ENCODE results near the gene RAP1A.
"Not testable (repeated sequence)": the region's sequence is repeated elsewhere in the genome, so short reads cannot be mapped to it uniquely, and the experiment has no call there.

The RAP1A gene

GRCh38 chr1:111629190-111629954 lies 9.8 kb downstream of the RAP1A start:
- no peak for DNase-seq (ENCODE audit: low read depth)

- no peak for DNase-seq (ENCODE audit: low read depth)
These were observed 11.0 kb downstream of the RAP1A start for GRCh38 chr1:111630567-111630966.

GRCh38 chr1:111631502-111631901 lies 11.9 kb downstream of the RAP1A start:
- DNase-seq (ENCODE audit: low read depth), result no peak

- not testable (repeated sequence) for DNase-seq (ENCODE audit: low read depth)
These were observed 13.2 kb downstream of the RAP1A start for GRCh38 chr1:111632771-111633170.

DNA sequence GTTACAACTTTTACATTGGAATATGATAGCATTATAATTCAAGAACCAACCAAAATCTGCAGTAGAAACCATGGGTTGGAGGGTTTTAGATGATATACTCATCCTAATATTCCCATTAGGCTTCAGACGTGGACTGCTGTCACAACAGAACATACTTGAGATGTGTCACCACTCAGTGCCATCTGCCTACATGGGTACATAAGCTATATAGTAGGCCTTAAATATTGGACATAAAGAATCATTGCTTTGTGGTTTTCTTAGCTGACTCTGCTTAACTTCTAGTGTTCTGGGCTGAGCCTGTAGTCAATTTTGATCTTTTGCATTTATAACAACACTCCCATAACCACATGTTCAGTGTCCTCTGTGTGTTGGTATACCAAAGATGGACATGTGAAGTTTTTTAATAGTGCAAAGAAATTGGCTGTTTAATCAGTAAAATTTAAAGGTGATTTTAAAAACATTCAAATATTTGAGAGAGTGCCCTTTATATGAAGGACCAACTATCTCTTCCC lies 14.2 kb downstream of the RAP1A start:
- no peak for DNase-seq (ENCODE audit: low read depth)

GRCh38 chr1:111635324-111636009 lies 15.9 kb downstream of the RAP1A start:
- DNase-seq (ENCODE audit: low read depth), result no peak

DNA sequence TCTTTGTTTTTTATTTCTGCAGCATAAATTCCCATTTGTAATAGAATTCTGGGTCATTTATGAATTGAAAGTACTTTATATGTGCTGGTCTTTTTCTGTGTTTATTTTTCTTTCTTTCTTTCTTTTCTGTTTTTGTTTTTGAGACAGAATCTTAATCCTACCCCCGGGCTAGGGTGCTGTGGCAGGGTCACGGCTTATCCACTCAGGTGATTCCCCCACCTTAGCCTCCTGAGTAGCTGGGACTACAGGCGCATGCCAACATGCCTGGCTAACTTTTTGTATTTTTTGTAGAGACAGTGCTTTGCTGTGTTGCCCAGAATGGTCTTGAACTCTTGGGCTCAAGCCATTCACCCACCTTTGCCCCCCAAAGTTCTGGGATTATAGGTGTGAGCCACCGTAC lies 18.7 kb downstream of the RAP1A start:
- no peak for DNase-seq (ENCODE audit: low read depth)

DNA sequence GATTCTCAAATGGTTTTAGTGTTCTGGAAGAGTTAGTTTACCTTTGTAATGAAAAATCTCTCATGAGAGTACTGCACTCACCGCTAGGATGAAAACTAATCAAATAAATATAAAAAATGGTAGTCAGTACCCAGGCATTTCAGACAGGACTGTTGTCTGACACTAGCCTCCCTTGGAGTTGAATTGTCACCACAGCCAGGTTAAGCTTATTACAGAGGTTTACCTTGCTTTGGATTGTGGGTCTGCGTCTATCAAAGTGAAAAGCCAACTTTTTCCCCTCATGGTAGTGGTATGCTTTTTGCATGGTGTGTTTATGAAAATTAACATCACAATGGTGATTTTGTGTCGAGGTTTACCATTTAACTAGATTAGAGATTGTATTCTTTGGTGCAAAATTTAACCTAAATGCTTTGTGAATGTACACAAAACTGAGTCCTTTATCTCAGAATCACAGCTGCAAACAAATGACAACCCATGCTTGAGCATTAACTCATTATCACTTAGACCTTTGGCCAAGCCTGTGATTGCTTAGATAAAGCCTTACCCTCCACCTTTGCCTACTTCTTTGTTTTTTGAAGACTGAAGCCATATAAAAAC lies 20.1 kb downstream of the RAP1A start:
- DNase-seq (ENCODE audit: low read depth), result no peak

- DNase-seq (ENCODE audit: low read depth), result no peak
These were observed 23.5 kb downstream of the RAP1A start for GRCh38 chr1:111643097-111643496.

- no peak for DNase-seq (ENCODE audit: low read depth)
These were observed 24.1 kb downstream of the RAP1A start for GRCh38 chr1:111643696-111644095.

- DNase-seq (ENCODE audit: low read depth), result no peak
These were observed 24.9 kb downstream of the RAP1A start for GRCh38 chr1:111644506-111644905.

- no peak for DNase-seq (ENCODE audit: low read depth)
These were observed 28.1 kb downstream of the RAP1A start for GRCh38 chr1:111647736-111648135.

- no peak for DNase-seq (ENCODE audit: low read depth)
These were observed 29.2 kb downstream of the RAP1A start for GRCh38 chr1:111648806-111649205.

DNA sequence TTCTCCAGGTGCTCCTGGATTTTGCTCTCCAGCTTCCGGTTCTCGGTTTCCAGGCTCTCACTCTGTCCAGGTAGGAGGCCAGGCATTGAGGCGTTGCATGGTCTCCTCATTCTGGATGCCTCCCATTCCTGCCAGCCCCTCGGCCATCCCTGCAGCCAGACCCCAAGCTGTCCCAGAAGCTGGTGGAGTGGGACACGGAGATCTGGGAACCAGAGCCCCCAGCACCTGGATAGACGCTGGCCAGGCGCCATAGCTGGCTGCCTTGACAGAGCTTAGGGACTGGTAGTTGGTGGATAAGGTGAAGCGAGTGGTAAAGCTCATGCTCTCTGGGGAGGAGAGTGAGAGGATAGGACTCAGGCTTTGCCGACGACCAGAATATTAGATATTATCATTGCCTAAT lies 29.6 kb downstream of the RAP1A start:
- DNase-seq (ENCODE audit: low read depth), result no peak

DNA sequence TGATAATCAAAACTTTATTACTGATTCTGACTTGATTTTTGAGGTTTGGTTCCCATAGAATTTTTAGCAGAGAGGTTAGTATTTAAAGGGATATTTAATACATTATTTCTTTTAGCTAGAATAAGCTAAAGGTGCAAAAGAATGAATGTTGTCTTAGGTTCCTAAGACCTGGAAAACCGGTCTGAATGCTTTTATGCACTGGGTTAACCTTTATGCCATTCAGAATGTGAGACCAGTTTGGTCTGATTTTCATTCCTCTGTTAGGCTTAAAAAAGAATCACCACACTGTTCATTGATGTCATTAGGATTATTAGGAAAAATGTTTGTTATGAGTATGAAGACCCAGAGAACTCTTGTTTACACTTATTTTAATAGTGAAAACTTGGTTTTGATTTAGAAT lies 30.1 kb downstream of the RAP1A start:
- no peak for DNase-seq (ENCODE audit: low read depth)

GRCh38 chr1:111653709-111654108 lies 34.1 kb downstream of the RAP1A start:
- no peak for DNase-seq (ENCODE audit: low read depth)

- DNase-seq (ENCODE audit: low read depth), result no peak
These were observed 35.2 kb downstream of the RAP1A start for GRCh38 chr1:111654839-111655238.

DNA sequence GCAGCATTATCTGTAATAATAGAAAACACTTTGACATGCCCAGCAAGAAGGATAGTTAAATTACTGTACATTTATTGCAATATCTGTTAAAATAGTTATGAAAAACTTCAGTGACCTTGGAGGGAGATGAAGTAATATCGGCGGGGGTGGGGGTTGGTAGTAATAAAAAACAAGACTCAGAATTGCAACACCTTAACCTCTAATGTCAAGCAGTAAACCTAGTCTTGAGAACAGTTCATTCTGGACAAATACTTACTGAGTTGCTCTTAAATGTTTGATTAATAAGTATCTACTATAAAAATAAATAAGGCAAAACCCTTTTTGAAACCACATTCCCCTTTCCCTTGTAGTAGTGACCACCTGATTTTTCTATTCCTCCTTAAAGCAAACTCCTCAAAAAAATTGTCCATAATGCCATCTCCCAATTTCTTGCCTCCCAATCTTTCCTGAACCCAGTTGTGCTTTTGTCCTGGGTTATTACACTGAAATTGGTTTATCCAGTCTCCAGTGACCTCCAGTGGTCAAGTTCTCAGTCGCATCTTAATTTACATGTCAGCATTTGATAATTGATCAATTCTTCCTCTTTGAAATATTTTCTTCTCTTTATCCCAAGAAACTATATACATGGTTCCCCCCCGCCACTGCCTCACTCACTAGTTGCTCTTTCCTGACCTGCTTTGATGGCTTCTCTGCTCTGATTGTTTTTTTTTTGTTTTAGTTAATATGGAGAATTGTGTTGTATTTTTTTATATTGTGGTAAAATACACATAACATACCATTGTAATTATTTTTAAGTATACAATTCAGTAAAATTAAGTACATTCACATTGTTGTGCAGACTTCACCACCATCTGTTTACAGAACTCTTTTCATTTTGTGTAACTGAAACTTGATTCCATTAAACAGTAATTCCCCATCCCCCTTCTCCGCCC lies 36.8 kb downstream of the RAP1A start:
- DNase-seq (ENCODE audit: low read depth), result no peak

- DNase-seq (ENCODE audit: low read depth), result no peak
These were observed 39.0 kb downstream of the RAP1A start for GRCh38 chr1:111658622-111659021.

- no peak for DNase-seq (ENCODE audit: low read depth)
These were observed 40.9 kb downstream of the RAP1A start for GRCh38 chr1:111660204-111661150.

- no peak for DNase-seq (ENCODE audit: low read depth)
These were observed 45.1 kb downstream of the RAP1A start for GRCh38 chr1:111664652-111665051.
